Panc1 (cell line): ENCODE data around the gene AKAP6. TPM values are rescaled to one million over a fixed set of nuclear protein-coding genes. Genes with fewer than 3 reads are reported as not detected.

Experiments
- ATAC-seq: fragments of 200-7000 bp; cut with Tn5 transposase; 2 replicates; pipeline ENCODE4 v1.9.1; 2020; ENCODE audit warnings: mild to moderate bottlenecking, moderate library complexity
- BruUV-seq: library from RNA; stranded (reverse); fragments of 400-500 nt; replicated peaks from 2 replicates; lab custom pipeline; 2021; lab: Mats Ljungman, UMichigan
- CTCF ChIA-PET: fragments of 300-600 bp; sonication (Branson Sonifier 250); formaldehyde crosslinking; loops from one replicate; lab custom pipeline; 2022; ENCODE audit warnings: antibody characterized with exemption; lab: Charles Lee
- POLR2A ChIA-PET: fragments of 300-600 bp; sonication (Branson Sonifier 250); formaldehyde crosslinking; loops from one replicate; lab custom pipeline; 2022; ENCODE audit warnings: antibody characterized with exemption; lab: Charles Lee
- DNase-seq: peaks from one replicate; pipeline ENCODE4 v3.0.0-alpha.2; 2010; ENCODE audit warnings: low read depth, low spot score
- H3K27ac ChIP-seq: 2 replicates; pipeline ENCODE4 v1.5.1; 2011; ENCODE audit warnings: mild to moderate bottlenecking, low read length, inconsistent platforms
- H3K27me3 ChIP-seq: fragments of 200-500 bp; sonication (Bioruptor generic); 2 replicates; pipeline ENCODE4 v1.6.0; 2014; ENCODE audit warnings: low read length, inconsistent platforms; ENCODE audit not compliant: control insufficient read depth, insufficient read depth
- H3K36me3 ChIP-seq: fragments of 200-500 bp; sonication (Bioruptor generic); 2 replicates; pipeline ENCODE4 v1.5.1; 2014; ENCODE audit warnings: inconsistent platforms, mild to moderate bottlenecking, low read length, moderate library complexity; ENCODE audit not compliant: control insufficient read depth, insufficient read depth
- H3K4me1 ChIP-seq: 2 replicates; pipeline ENCODE4 v1.5.1; 2011; ENCODE audit warnings: inconsistent platforms, mild to moderate bottlenecking, low read length, moderate library complexity; ENCODE audit not compliant: control insufficient read depth, insufficient read depth
- H3K4me3 ChIP-seq, 2 experiments: 2 replicates each; pipeline ENCODE4 v1.5.1; 2011 to 2012; ENCODE audit warnings: low read depth in 2 of 2, low read length in 2 of 2, mild to moderate bottlenecking in 2 of 2, inconsistent platforms in 1 of 2, moderate library complexity in 1 of 2
- H3K9me3 ChIP-seq: fragments of 200-500 bp; sonication (Bioruptor generic); 2 replicates; pipeline ENCODE4 v1.5.1; 2014; ENCODE audit warnings: low read depth, mild to moderate bottlenecking, inconsistent platforms, low read length, moderate library complexity; ENCODE audit not compliant: control insufficient read depth, insufficient read depth
- CTCF ChIP-seq: fragments of 450-650 bp; IDR thresholded peaks from 2 replicates; pipeline ENCODE4 v1.5.1; 2017; ENCODE audit warnings: mild to moderate bottlenecking
- POLR2AphosphoS5 ChIP-seq: IDR thresholded peaks from 2 replicates; pipeline ENCODE4 v1.6.1; 2012; ENCODE audit warnings: mild to moderate bottlenecking, low read depth, low read length, moderate library complexity
- REST ChIP-seq, 2 experiments: IDR thresholded peaks; 2 replicates each; pipeline ENCODE4 v1.6.1; 2011 to 2012; ENCODE audit warnings: low read depth in 2 of 2, control low read depth in 1 of 2, low read length in 1 of 2, mild to moderate bottlenecking in 1 of 2, moderate library complexity in 1 of 2; ENCODE audit not compliant: insufficient read depth in 1 of 2
- SIN3A ChIP-seq: IDR thresholded peaks from 2 replicates; pipeline ENCODE4 v1.6.1; 2012; ENCODE audit warnings: low read depth, mild to moderate bottlenecking, low read length, moderate library complexity, borderline replicate concordance; ENCODE audit not compliant: insufficient read depth
- TCF7L2 ChIP-seq: IDR thresholded peaks from 2 replicates; pipeline ENCODE4 v1.6.1; 2011; ENCODE audit warnings: mild to moderate bottlenecking, low read depth, low read length, inconsistent platforms
- in situ Hi-C: cut with HindIII; loops from 2 replicates; pipeline ENCODE4 v1.10.0; 2016; ENCODE audit warnings: low sequenced_read_pairs, low pct_unique_long_range_greater_than_20kb
- intact Hi-C: fragments of 100-400 bp; cut with micrococcal nuclease; formaldehyde crosslinking; loops from one replicate; pipeline ENCODE4 v1.10.0; 2022; ENCODE audit not compliant: unreplicated experiment
- total RNA-seq: library from RNA; stranded (reverse); gene quantifications from one replicate; pipeline ENCODE4 v1.2.1, GENCODE V29; 2021; ENCODE audit not compliant: unreplicated experiment

AKAP6 gene
- total RNA-seq, 1 experiment from 2014 or later: 0.82 TPM

- ChIA-PET POLR2A (no interaction called here), CTCF (no interaction called here)
- H3K27me3 ChIP-seq: no peaks in the 10 kb centered on the region
- H3K9me3 ChIP-seq: no peaks in the 10 kb centered on the region
- H3K4me1 ChIP-seq: no peaks in the 10 kb centered on the region
- no TSS peak for BruUV-seq
- no peak for TF ChIP-seq CTCF
- TF ChIP-seq SIN3A: no peak
- TF ChIP-seq POLR2AphosphoS5: no peak
- TF ChIP-seq REST (IDR thresholded peaks at IDR 0.05; ENCODE audit: insufficient read depth in 1 of 2, low read depth in 2 of 2, low read length in 1 of 2): no peak
- TF ChIP-seq TCF7L2: no peak
- intact Hi-C loops: no loop called here
- DNase-seq (no peak), ATAC-seq (no peak)
- in situ Hi-C loops: no loop called here
- no peaks in the 10 kb centered on the region for H3K36me3 ChIP-seq
- no peak overlapping the region for H3K27ac ChIP-seq
- H3K4me3 ChIP-seq: no peak overlapping the region
Measured at GRCh38 chr14:32358781-32359180, 29.7 kb downstream of the AKAP6 start.

GRCh38 chr14:32361674-32362073 is 32.6 kb downstream of the AKAP6 start:
- Histone ChIP-seq H3K27ac (no peak overlapping the region), H3K4me1 (no peaks in the 10 kb centered on the region), H3K9me3 (no peaks in the 10 kb centered on the region), H3K4me3 (no peak overlapping the region), H3K36me3 (no peaks in the 10 kb centered on the region), H3K27me3 (no peaks in the 10 kb centered on the region)
- BruUV-seq: no TSS peak
- CTCF ChIA-PET: no interaction called here
- TF ChIP-seq CTCF (no peak), REST (IDR thresholded peaks at IDR 0.05; ENCODE audit: insufficient read depth in 1 of 2, low read depth in 2 of 2, low read length in 1 of 2) (no peak), TCF7L2 (no peak), SIN3A (no peak), POLR2AphosphoS5 (no peak)
- POLR2A ChIA-PET: no interaction called here
- DNase-seq (no peak), ATAC-seq (no peak)
- intact Hi-C loops: no loop called here
- in situ Hi-C loops: no loop called here
